ENCODE results near the gene UBA6.

UBA6 gene

DNA sequence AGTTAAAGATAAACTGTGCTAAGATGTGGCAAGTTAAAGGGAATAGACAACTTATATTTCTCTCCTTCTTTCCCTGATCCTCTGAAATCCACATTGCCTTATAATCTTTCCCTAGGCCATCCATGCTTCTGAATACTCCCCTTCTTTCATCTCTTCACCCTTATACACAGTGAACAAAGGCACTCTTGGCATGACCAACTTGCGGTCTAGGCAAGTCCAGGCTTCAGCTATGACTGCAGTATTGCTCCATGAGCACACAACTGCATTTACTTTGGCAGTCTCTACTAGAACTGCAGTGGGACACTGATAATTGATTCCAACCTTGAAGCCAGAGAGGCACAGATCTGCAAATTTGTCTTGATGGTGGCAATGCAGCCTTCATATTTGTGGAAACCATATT, 24.2 kb upstream of the UBA6 start:
- Histone ChIP-seq H3K9me3 (peaks cover 3% of the 10 kb centered on the region), H3K27me3 (no peaks in the 10 kb centered on the region), H3K4me1 (no peaks in the 10 kb centered on the region), H3K4me3 (ENCODE audit: low read depth, low read length) (no peak overlapping the region), H3K36me3 (peaks cover 5% of the 10 kb centered on the region)
- TF ChIP-seq, protein P1, sequence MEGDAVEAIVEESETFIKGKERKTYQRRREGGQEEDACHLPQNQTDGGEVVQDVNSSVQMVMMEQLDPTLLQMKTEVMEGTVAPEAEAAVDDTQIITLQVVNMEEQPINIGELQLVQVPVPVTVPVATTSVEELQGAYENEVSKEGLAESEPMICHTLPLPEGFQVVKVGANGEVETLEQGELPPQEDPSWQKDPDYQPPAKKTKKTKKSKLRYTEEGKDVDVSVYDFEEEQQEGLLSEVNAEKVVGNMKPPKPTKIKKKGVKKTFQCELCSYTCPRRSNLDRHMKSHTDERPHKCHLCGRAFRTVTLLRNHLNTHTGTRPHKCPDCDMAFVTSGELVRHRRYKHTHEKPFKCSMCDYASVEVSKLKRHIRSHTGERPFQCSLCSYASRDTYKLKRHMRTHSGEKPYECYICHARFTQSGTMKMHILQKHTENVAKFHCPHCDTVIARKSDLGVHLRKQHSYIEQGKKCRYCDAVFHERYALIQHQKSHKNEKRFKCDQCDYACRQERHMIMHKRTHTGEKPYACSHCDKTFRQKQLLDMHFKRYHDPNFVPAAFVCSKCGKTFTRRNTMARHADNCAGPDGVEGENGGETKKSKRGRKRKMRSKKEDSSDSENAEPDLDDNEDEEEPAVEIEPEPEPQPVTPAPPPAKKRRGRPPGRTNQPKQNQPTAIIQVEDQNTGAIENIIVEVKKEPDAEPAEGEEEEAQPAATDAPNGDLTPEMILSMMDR (IDR thresholded peaks at IDR 0.05; ENCODE audit: low read depth, low read length) = no peak
- DNase-seq = no peak

DNA sequence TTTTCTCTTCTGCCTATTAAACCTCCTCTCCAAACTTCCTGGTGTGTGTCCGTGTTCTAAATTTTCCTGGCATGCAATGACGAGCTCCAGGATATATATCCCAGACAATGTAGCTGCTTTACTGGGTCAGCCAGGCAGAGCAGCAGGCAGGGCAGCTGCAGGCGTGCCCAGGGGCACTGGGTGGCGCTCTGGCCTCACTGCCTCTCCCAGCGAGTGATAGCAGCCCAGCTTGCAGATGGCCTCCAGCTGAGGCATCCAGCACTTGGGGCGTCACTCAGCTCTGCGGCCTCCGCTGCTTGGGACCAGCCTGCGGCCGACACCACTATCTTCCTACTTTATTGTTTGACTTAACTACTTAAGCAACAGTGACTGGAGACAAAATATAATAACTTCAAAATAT, 23.0 kb upstream of the UBA6 start:
- Histone ChIP-seq H3K4me1 (no peaks in the 10 kb centered on the region), H3K27me3 (no peaks in the 10 kb centered on the region), H3K36me3 (peaks cover 6% of the 10 kb centered on the region), H3K9me3 (peaks cover 3% of the 10 kb centered on the region), H3K4me3 (ENCODE audit: low read depth, low read length) (no peak overlapping the region)
- DNase-seq = peak; percentile 32
- TF ChIP-seq, protein P1 (IDR thresholded peaks at IDR 0.05; ENCODE audit: low read depth, low read length) = peak; percentile 21; the same call in 1 of the 2 replicates

DNA sequence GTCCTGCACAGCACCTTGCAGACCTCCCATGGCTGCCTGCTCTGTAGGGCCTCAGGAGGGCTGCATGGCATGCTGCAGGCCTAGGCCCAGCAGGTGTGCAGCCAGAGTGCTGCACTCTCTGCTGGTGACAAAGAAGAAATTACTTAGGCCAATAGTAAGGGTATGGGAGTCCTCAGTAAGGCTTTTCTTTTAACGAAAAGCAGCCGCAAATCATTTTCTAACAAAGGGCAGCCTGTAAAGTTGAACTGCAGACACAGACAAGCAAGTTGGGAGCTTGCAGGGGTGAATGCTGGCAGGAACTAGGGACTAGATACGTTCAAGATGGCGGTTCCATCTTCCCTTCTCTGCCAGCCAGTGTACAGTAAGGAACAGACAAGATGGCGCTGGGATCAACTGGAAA, 22.4 kb upstream of the UBA6 start:
- Histone ChIP-seq H3K4me3 (ENCODE audit: low read depth, low read length) (no peak overlapping the region), H3K9me3 (peaks cover 3% of the 10 kb centered on the region), H3K27me3 (no peaks in the 10 kb centered on the region), H3K36me3 (peaks cover 6% of the 10 kb centered on the region), H3K4me1 (no peaks in the 10 kb centered on the region)
- DNase-seq = no peak
- TF ChIP-seq, protein P1 (IDR thresholded peaks at IDR 0.05; ENCODE audit: low read depth, low read length) = no peak

DNA sequence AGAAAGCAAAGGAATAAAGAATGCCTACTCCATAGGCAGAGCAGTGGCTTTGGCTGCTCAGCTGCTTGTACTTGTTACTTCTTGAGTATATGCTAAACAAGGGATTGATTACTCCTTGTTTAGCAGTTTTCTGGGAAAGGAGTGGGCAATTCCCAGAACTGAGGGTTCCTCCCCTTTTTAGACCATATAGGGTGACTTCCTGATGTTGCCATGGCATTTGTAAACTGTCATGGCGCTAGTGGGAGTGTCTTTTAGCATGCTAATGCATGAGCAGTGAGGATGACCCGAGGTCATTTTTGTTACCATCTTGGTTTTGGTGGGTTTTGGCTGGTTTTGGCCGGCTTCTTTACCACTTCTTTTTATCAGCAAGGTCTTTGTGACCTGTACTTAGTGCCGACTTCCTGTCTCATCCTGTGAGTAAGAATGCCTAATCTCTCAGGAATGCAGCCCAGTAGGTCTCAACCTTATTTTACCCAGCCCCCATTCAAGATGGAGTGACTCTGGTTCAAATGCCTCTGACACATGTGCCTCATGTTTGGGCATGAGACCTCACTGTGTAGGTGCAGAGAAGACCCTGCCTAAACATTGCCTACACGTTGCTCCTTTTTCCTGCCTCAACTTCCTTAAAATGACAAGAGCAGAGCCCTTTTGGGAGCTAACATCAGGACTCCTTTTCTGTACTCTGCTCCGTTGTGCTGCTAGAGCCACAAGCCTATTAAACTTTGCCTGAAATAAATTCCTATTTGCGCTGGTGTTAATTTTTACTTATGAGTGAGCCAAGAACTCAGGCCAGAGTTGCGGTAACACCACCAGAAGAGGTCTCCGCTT, 21.0 kb upstream of the UBA6 start:
- H3K4me1 ChIP-seq = no peaks in the 10 kb centered on the region
- TF ChIP-seq, protein P1 (IDR thresholded peaks at IDR 0.05; ENCODE audit: low read depth, low read length) = no peak
- H3K27me3 ChIP-seq = no peaks in the 10 kb centered on the region
- no peak for DNase-seq
- no peaks in the 10 kb centered on the region; the same call in 1 of the 2 replicates for H3K9me3 ChIP-seq
- H3K4me3 ChIP-seq (ENCODE audit: low read depth, low read length) = no peak overlapping the region
- H3K36me3 ChIP-seq = peaks cover 6% of the 10 kb centered on the region

DNA sequence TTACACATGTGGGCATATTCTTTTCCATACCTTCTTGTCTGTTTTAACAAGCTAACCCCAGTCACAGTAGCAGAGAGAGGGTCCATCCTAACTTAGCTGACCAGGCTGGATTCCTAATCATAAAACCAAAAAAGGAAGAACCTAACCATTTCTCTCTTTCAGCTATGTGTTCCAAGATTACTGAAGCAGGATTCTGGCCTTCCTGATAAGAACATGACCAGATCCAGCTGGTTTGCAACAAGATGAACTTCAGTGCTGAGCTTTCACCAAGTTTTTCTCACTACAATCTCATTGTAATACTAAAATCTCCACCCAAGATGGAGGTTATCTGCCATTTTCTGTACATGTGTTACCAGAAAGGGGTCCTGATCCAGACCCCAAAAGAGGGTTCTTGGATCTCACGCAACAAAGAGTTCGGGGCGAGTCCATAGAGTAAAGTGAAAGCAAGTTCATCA, 20.4 kb upstream of the UBA6 start:
- Histone ChIP-seq H3K36me3 (peaks cover 6% of the 10 kb centered on the region), H3K27me3 (no peaks in the 10 kb centered on the region), H3K9me3 (no peaks in the 10 kb centered on the region; the same call in 1 of the 2 replicates), H3K4me1 (no peaks in the 10 kb centered on the region), H3K4me3 (ENCODE audit: low read depth, low read length) (no peak overlapping the region)
- DNase-seq = no peak
- TF ChIP-seq, protein P1 (IDR thresholded peaks at IDR 0.05; ENCODE audit: low read depth, low read length) = no peak

DNA sequence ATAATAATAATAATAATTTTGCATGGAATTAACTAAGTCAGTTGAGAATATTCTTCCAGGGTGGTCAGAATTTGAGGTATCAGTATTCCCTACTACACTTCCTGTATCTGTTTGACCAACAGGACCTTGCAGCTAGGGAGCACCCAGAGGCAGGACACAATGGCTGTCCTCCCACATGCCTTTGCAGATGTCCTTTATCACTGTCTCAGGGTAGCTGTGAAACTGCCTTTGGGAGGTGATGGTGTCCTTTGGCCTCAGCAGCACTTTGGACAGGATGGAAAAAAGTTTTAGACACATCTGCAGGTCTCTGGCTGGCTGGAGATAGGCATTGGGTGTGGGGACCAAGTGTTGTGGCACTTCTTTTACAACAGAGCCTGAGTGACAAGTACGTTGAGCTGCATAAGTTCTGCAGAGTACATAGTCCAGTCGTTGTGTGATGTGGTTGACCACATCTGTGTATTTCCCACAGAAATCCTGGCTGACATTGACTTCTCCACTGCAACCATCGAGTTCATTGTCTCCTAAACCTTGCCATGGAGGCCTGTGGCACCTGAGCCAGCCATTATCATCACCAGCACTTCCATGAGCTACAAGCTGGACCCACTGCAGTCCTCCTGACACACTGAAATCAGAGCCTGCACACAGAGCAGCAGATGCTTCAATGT, 19.1 kb upstream of the UBA6 start:
- H3K36me3 ChIP-seq = peaks cover 6% of the 10 kb centered on the region
- H3K4me1 ChIP-seq = no peaks in the 10 kb centered on the region
- no peak overlapping the region for H3K4me3 ChIP-seq (ENCODE audit: low read depth, low read length)
- H3K9me3 ChIP-seq = no peaks in the 10 kb centered on the region; the same call in 1 of the 2 replicates
- no peaks in the 10 kb centered on the region for H3K27me3 ChIP-seq
- DNase-seq = no peak
- TF ChIP-seq, protein P1 (IDR thresholded peaks at IDR 0.05; ENCODE audit: low read depth, low read length) = no peak

All from BE2C (cell line).